Esophagus muscularis mucosa (tissue), 4 donors: ENCODE measurements around the gene GNAZ. TPM values are rescaled to one million over a fixed set of nuclear protein-coding genes. Genes with fewer than 3 reads are reported as not detected.

Experiments
- DNase-seq: peaks from one replicate; pipeline ENCODE4 v3.0.0-alpha.2; 2017; ENCODE audit errors: extremely low spot score
- H3K27ac ChIP-seq, 4 donors: fragments of 200-600 bp; sonication (generic); replicated peaks in 1 of 4; 1 replicate in 3 of 4; 2 replicates in 1 of 4; pipeline ENCODE4 v1.5.1; 2016 to 2019; ENCODE audit warnings: mild to moderate bottlenecking in 1 of 4
- H3K27me3 ChIP-seq, 4 donors: fragments of 200-600 bp; sonication (generic); one replicate each; pipeline versions ENCODE4 v1.5.1 to v1.6.0; 2016 to 2019
- H3K36me3 ChIP-seq, 4 donors: fragments of 200-600 bp; sonication (generic); one replicate each; pipeline ENCODE4 v1.5.1; 2016 to 2019
- H3K4me1 ChIP-seq, 4 donors: fragments of 200-600 bp; sonication (generic); one replicate each; pipeline ENCODE4 v1.5.1; 2016 to 2019
- H3K4me3 ChIP-seq, 4 donors: fragments of 200-600 bp; sonication (generic); 1 replicate in 2 of 4; 2 replicates in 2 of 4; pipeline ENCODE4 v1.5.1; 2016 to 2019; ENCODE audit warnings: mild to moderate bottlenecking in 4 of 4, moderate library complexity in 1 of 4
- H3K9me3 ChIP-seq, 4 donors: fragments of 200-600 bp; sonication (generic); 1 replicate in 3 of 4; 2 replicates in 1 of 4; pipeline ENCODE4 v1.5.1; 2016 to 2019
- EP300 ChIP-seq: sonication (generic); formaldehyde crosslinking; IDR thresholded peaks from one replicate; pipeline ENCODE4 v1.6.1; 2017; ENCODE audit warnings: antibody characterized with exemption
- POLR2A ChIP-seq: fragments of 450-650 bp; IDR thresholded peaks from one replicate; pipeline ENCODE4 v1.6.1; 2017; ENCODE audit warnings: antibody characterized with exemption, moderate library complexity, mild to moderate bottlenecking, low read depth
- POLR2AphosphoS5 ChIP-seq, 2 donors: sonication (generic); formaldehyde crosslinking; IDR thresholded peaks; one replicate each; pipeline ENCODE4 v1.6.1; 2017; ENCODE audit warnings: antibody characterized with exemption in 2 of 2
- WGBS: methylation state at CpG from one replicate; pipeline ENCODE4 v1.1.5; 2018; 5-methylcytosine and 5-hydroxymethylcytosine counted together
- intact Hi-C: fragments of 100-400 bp; cut with DNase I; formaldehyde crosslinking; loops from one replicate; pipeline ENCODE4 v1.15.1; 2023
- total RNA-seq, 4 donors: library from RNA; depleted of rRNA; stranded (reverse); fragments of >200 nt; gene quantifications; one replicate each; pipeline versions ENCODE4 v1.1.0 to v1.2.1, GENCODE V29; 2016
- TF ChIP-seq, protein P1 (sequence below), 3 experiments: fragments of 200-600 bp in 2 of 3; fragments of 450-650 bp in 1 of 3; sonication (generic) in 2 of 3; IDR thresholded peaks; one replicate each; pipeline ENCODE4 v1.5.1; 2017 to 2019; ENCODE audit warnings: antibody characterized with exemption in 3 of 3, mild to moderate bottlenecking in 2 of 3, moderate library complexity in 1 of 3

GNAZ gene
- total RNA-seq, 4 donors from 2014 or later: 51.7 to 79.5 (median 64.6) TPM

DNA sequence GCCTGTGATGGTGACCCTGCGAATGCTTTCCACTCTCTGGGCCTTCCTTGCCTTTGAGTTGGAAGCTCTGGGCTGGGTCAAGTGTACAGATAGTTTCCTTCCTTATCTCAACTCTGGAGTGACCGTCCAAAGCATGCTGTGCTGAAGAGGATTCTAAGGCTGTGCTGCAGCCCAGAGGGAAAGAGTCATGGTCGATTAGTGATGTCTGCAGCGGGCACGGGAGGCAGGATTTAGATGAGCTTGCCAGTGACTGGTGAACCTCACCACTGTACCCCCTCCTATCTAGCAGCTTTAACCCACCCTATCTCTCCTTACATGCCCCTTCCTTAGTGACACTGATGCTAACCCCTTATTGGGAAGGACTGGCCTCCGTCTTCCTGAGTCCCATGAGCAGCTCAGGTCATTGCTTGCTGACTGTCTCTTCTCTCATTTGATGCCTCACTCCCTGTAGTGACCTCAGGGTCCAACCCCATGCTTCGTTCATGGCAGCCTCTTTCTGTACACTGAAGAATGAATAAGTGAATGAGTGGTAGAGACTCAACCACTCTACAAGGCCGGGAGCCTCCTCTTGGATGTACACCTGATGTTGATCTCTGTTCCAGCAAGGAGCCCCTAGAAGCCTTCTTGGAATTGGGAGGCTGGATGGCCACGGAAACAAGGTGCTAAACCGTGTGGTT lies 6.7 kb downstream of the GNAZ start:
- Histone ChIP-seq H3K36me3 (peaks cover 0 to 4% (median 0%) of the 10 kb centered on the region in 4 donors), H3K4me3 (no peak overlapping the region), H3K9me3 (no peaks in the 10 kb centered on the region), H3K27me3 (no peaks in the 10 kb centered on the region), H3K27ac (no peak overlapping the region), H3K4me1 (peaks cover 0 to 19% (median 9%) of the 10 kb centered on the region in 4 donors)
- intact Hi-C loops: no loop called here
- DNase-seq: no peak
- TF ChIP-seq POLR2A: no peak
- TF ChIP-seq, protein P1, sequence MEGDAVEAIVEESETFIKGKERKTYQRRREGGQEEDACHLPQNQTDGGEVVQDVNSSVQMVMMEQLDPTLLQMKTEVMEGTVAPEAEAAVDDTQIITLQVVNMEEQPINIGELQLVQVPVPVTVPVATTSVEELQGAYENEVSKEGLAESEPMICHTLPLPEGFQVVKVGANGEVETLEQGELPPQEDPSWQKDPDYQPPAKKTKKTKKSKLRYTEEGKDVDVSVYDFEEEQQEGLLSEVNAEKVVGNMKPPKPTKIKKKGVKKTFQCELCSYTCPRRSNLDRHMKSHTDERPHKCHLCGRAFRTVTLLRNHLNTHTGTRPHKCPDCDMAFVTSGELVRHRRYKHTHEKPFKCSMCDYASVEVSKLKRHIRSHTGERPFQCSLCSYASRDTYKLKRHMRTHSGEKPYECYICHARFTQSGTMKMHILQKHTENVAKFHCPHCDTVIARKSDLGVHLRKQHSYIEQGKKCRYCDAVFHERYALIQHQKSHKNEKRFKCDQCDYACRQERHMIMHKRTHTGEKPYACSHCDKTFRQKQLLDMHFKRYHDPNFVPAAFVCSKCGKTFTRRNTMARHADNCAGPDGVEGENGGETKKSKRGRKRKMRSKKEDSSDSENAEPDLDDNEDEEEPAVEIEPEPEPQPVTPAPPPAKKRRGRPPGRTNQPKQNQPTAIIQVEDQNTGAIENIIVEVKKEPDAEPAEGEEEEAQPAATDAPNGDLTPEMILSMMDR (IDR thresholded peaks at IDR 0.05): no peak
- no peak for TF ChIP-seq EP300
- no peak for TF ChIP-seq POLR2AphosphoS5 (IDR thresholded peaks at IDR 0.05)
- WGBS: 96% methylated on average over 8 of the region's 10 CpGs

DNA sequence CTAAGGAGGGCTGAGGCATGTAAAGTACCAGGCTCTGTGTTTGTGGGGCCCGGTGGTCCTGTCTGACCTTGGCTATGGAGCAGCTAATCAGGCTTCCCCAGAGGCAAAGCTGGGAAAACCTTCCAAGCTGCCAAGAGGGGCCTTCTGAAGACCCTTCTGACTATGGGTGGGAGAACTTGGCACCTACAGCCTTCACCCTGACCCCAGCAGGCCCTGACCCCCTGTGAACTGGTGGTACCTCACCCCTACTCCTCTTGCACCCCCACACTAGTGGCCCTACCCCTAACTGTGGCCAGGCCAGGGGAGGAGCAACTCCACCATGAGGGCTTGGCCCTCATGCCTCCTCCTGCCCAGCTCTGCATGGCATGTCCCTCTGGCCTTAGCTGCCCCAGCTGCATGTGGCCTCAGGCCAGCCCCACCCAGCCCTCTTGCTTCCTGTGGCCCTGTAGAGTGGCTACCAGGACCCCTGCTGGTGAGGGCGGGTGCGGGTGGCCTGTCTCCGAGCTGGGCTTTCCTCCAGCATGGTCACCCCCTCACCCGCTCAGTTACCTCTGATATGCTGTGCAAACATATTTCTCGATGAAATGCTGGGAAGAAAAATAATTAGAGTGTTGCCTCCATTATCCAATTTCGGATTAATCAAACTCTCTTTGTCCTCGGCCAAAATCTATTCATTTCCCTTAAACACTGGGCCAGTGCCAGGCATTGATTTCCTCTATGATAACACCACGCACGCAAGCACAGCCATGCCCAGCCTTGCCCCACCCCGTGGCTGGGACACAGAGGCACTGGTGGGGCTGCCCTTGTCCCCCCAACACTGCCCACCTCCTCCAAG lies 7.5 kb downstream of the GNAZ start:
- intact Hi-C loops: no loop called here
- DNase-seq: no peak
- TF ChIP-seq EP300 (no peak), POLR2AphosphoS5 (IDR thresholded peaks at IDR 0.05) (no peak), POLR2A (no peak)
- TF ChIP-seq, protein P1 (IDR thresholded peaks at IDR 0.05): no peak
- Histone ChIP-seq H3K36me3 (peaks cover 0 to 4% (median 0%) of the 10 kb centered on the region in 4 donors), H3K4me3 (no peak overlapping the region), H3K4me1 (peaks cover 0 to 11% (median 3%) of the 10 kb centered on the region in 4 donors), H3K27ac (no peak overlapping the region), H3K9me3 (no peaks in the 10 kb centered on the region), H3K27me3 (no peaks in the 10 kb centered on the region)
- WGBS: 75% methylated on average over 11 of the region's 11 CpGs

DNA sequence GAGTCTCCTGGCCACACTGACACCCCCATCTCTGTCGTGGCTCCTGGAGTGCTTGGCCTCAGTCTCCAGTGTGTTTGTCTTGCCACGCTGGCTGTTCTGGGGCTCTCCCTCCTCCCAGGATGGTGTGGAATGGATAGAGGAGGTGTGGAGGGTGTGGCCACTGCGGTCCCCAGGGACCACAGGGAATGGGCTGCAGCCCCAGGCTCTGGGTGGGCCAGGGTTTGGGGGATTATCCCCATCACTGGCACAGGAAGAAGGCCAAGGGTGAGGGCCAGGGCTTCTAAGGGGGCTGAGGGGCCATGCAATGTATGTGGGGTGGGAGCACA lies 8.1 kb downstream of the GNAZ start:
- Histone ChIP-seq H3K4me1 (peaks cover 0 to 11% (median 3%) of the 10 kb centered on the region in 4 donors), H3K36me3 (peaks cover 0 to under 1% (median 0%) of the 10 kb centered on the region in 4 donors), H3K4me3 (no peak overlapping the region), H3K9me3 (no peaks in the 10 kb centered on the region), H3K27me3 (no peaks in the 10 kb centered on the region), H3K27ac (no peak overlapping the region)
- TF ChIP-seq POLR2A: no peak
- TF ChIP-seq EP300: no peak
- TF ChIP-seq POLR2AphosphoS5 (IDR thresholded peaks at IDR 0.05): no peak
- TF ChIP-seq, protein P1 (IDR thresholded peaks at IDR 0.05): no peak
- no peak for DNase-seq
- intact Hi-C loops: no loop called here
- WGBS: 71% methylated on average over 2 of the region's 3 CpGs

DNA sequence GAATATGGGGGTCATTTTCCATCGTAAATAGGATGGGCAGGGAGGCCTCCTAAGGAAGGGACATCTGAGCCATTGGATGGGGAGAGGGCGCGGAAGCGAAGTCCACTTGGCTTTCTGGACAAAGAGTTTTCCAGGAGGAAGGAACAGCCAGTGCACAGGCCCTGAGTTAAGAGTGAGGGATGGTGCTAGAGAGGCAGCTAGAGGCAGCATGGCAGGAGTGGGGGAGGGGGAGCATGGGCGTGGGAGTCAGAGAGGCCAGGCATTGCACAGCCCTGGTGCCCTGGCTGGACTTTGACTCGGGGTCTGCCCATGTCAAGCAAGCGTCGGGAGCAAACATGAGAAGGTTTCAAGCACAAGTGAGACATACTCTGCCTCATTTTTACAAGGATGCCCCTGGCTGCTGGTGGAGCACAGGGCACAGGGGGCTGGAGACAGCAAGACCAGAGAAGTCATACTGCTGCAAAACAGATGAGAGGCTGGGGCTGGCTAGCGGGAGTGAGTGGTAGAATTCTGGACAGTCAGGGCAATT lies 9.0 kb downstream of the GNAZ start:
- Histone ChIP-seq H3K27ac (no peak overlapping the region), H3K4me3 (no peak overlapping the region), H3K9me3 (no peaks in the 10 kb centered on the region), H3K27me3 (no peaks in the 10 kb centered on the region), H3K4me1 (peaks cover 0 to 11% (median 3%) of the 10 kb centered on the region in 4 donors), H3K36me3 (no peaks in the 10 kb centered on the region)
- TF ChIP-seq EP300 (no peak), POLR2AphosphoS5 (IDR thresholded peaks at IDR 0.05) (no peak), POLR2A (no peak)
- TF ChIP-seq, protein P1 (IDR thresholded peaks at IDR 0.05): no peak
- WGBS: 93% methylated on average over 9 of the region's 9 CpGs
- intact Hi-C loops: no loop called here
- no peak for DNase-seq
